RWPE2 (cell line): ENCODE measurements around the gene EPS8.
"Not testable (repeated sequence)": the region's sequence is repeated elsewhere in the genome, so short reads cannot be mapped to it uniquely, and the experiment has no call there.

Source experiments
- ATAC-seq: fragments of 200-7000 bp; cut with Tn5 transposase; 3 replicates; pipeline ENCODE4 v1.9.1; 2021; ENCODE audit warnings: low read depth
- DNase-seq: peaks from one replicate; pipeline ENCODE4 v3.0.0-alpha.2; 2020; ENCODE audit warnings: low spot score
- H3K27ac ChIP-seq: fragments of 450-650 bp; 2 replicates; pipeline ENCODE4 v1.5.1; 2017; ENCODE audit warnings: mild to moderate bottlenecking; ENCODE audit not compliant: poor library complexity, severe bottlenecking
- H3K27me3 ChIP-seq: fragments of 250-450 bp; sonication (Bioruptor Pico); 2 replicates; pipeline ENCODE4 v1.5.1; 2021; ENCODE audit warnings: mild to moderate bottlenecking, moderate library complexity; ENCODE audit not compliant: insufficient read depth, poor library complexity, severe bottlenecking
- H3K36me3 ChIP-seq: fragments of 250-450 bp; sonication (Bioruptor Pico); 2 replicates; pipeline ENCODE4 v1.5.1; 2020; ENCODE audit warnings: low read depth, mild to moderate bottlenecking, moderate library complexity
- H3K4me1 ChIP-seq: fragments of 250-450 bp; sonication (Bioruptor Pico); 2 replicates; pipeline ENCODE4 v1.5.1; 2021; ENCODE audit warnings: mild to moderate bottlenecking, moderate library complexity; ENCODE audit not compliant: insufficient read depth, poor library complexity, severe bottlenecking
- H3K4me3 ChIP-seq: fragments of 250-450 bp; sonication (Bioruptor Pico); 2 replicates; pipeline ENCODE4 v1.5.1; 2021; ENCODE audit warnings: mild to moderate bottlenecking, moderate library complexity; ENCODE audit not compliant: severe bottlenecking
- H3K9me3 ChIP-seq: fragments of 250-450 bp; sonication (Bioruptor Pico); 2 replicates; pipeline ENCODE4 v1.5.1; 2021; ENCODE audit warnings: mild to moderate bottlenecking, moderate library complexity; ENCODE audit not compliant: severe bottlenecking
- CTCF ChIP-seq: fragments of 450-650 bp; IDR thresholded peaks from one replicate; pipeline ENCODE4 v1.5.1; 2017; ENCODE audit warnings: mild to moderate bottlenecking, moderate library complexity; ENCODE audit not compliant: poor library complexity, severe bottlenecking

EPS8 gene

GRCh38 chr12:15741082-15741481 lies 48.1 kb downstream of the EPS8 start:
- H3K36me3 ChIP-seq, result no peaks in the 10 kb centered on the region
- no peak for TF ChIP-seq CTCF
- H3K4me3 ChIP-seq, result no peak overlapping the region
- no peak overlapping the region for H3K27ac ChIP-seq
- no peaks in the 10 kb centered on the region for H3K9me3 ChIP-seq
- no peaks in the 10 kb centered on the region for H3K4me1 ChIP-seq
- no peak for ATAC-seq
- H3K27me3 ChIP-seq, result no peaks in the 10 kb centered on the region
- DNase-seq, result no peak

- not testable (repeated sequence) for H3K27ac ChIP-seq, H3K4me1 ChIP-seq, DNase-seq, H3K9me3 ChIP-seq, H3K4me3 ChIP-seq, ATAC-seq, H3K36me3 ChIP-seq, H3K27me3 ChIP-seq
Measured at GRCh38 chr12:15740389-15740788, 48.8 kb downstream of the EPS8 start.

- H3K27me3 ChIP-seq, result no peaks in the 10 kb centered on the region
- ATAC-seq, result no peak
- H3K9me3 ChIP-seq, result no peaks in the 10 kb centered on the region
- no peaks in the 10 kb centered on the region for H3K36me3 ChIP-seq
- TF ChIP-seq CTCF, result no peak
- no peak overlapping the region for H3K27ac ChIP-seq
- H3K4me1 ChIP-seq, result no peaks in the 10 kb centered on the region
- H3K4me3 ChIP-seq, result no peak overlapping the region
- no peak for DNase-seq
Measured at GRCh38 chr12:15738438-15739015, 50.7 kb downstream of the EPS8 start.

- Histone ChIP-seq H3K27me3 (no peaks in the 10 kb centered on the region), H3K27ac (no peak overlapping the region), H3K4me3 (no peak overlapping the region), H3K9me3 (no peaks in the 10 kb centered on the region), H3K36me3 (no peaks in the 10 kb centered on the region), H3K4me1 (no peaks in the 10 kb centered on the region)
- TF ChIP-seq CTCF, result no peak
- DNase-seq (no peak), ATAC-seq (no peak)
Measured at GRCh38 chr12:15735837-15736615, 53.2 kb downstream of the EPS8 start.

DNA sequence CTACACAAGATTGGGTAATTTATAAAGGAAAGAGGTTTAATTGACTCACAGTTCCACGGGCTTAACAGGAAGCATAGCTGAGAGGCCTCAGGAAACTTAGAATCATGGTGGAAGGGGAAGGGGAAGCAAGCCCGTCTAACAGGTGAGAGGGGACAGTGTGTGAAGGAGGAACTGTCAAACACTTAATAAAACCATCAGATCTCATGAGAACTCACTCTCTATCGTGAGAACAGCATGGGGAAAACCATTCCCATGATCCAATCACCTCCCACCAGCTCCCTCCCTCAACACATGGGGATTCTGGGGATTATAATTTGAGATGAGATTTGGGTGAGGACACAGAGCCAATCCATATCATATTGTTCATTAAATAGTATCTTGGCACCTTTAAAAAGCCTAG lies 56.1 kb downstream of the EPS8 start:
- Histone ChIP-seq H3K4me1 (peaks cover 6% of the 10 kb centered on the region), H3K27me3 (no peaks in the 10 kb centered on the region), H3K4me3 (no peak overlapping the region), H3K36me3 (no peaks in the 10 kb centered on the region), H3K27ac (no peak overlapping the region), H3K9me3 (no peaks in the 10 kb centered on the region)
- ATAC-seq (no peak), DNase-seq (no peak)
- no peak for TF ChIP-seq CTCF
